IPS DF 4.7 (cell line): ENCODE measurements around the gene TMEM108.

Experiments used
- DNase-seq: peaks from one replicate; pipeline ENCODE4 v3.0.0-alpha.2; 2013; ENCODE audit warnings: low spot score; ENCODE audit errors: extremely low read depth

Gene TMEM108

DNA sequence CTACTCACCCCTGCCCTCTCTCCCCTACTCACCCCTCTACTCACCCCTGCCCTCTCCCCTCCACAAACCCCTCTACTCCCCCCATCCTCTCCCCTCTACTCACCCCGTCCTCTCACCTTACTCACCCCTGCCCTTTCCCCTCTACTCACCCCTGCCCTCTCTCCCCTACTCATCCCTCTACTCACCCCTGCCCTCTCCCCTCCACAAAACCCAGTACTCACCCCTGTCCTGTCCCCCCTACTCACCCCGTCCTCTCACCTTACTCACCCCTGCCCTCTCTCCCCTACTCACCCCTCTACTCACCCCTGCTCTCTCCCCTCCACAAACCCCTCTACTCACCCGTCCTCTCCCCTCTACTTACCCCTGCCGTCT, 375.8 kb downstream of the TMEM108 start:
- DNase-seq = no peak

DNA sequence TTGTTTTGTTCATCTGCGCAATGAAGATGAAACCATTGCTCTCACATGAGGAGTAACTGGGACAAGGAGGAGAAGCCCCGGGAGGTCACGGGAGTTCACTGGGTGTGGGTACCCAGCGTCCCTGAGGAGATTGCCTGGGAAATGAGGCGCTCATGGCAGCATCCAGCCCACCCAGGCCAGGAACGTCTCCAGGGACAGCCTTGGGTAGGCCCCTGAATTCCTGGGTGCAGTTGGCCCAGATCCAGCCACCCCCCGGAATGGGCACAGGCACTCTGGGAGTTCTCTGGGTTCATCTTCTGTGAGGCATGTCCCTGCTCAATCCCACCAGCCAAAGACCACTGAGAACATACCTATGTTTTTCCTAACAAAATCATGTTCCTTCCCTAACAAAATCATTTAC, 380.2 kb downstream of the TMEM108 start:
- no peak for DNase-seq

DNA sequence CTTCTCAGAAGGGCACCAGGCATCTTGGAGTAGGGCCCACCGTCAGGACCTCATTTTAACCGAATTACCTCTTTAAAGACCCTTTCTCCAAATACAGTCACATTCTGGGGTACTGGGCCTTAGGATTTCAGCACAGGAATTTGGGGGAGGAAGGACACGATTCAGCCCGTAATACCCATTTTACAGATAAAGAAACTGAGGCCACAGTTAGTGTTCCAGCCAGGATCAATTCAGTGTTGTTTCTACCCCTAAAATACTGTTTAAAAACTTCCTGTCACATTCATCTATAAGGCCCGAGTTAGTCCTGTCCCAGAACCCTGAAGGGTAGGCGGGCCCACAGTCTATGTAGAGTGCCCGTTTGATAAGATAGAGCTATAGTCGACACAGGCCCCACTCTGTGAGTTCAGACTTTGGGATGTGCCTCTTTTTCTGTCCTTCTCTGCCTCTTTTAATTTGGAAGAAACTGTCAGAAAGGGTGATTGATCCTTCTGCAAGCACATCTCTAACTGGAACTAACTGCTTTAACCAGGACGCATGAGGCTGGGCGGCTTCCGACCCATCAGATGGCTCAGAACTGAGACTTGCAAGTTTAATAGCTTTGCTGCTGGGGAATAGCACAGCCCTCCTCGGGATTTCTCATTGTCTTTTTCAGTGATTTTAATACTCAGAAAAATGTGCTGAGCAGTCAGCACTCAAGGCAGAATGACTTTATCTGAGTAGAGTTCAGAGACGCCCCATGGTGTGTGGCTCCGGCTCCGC, 381.1 kb downstream of the TMEM108 start:
- DNase-seq = no peak

DNA sequence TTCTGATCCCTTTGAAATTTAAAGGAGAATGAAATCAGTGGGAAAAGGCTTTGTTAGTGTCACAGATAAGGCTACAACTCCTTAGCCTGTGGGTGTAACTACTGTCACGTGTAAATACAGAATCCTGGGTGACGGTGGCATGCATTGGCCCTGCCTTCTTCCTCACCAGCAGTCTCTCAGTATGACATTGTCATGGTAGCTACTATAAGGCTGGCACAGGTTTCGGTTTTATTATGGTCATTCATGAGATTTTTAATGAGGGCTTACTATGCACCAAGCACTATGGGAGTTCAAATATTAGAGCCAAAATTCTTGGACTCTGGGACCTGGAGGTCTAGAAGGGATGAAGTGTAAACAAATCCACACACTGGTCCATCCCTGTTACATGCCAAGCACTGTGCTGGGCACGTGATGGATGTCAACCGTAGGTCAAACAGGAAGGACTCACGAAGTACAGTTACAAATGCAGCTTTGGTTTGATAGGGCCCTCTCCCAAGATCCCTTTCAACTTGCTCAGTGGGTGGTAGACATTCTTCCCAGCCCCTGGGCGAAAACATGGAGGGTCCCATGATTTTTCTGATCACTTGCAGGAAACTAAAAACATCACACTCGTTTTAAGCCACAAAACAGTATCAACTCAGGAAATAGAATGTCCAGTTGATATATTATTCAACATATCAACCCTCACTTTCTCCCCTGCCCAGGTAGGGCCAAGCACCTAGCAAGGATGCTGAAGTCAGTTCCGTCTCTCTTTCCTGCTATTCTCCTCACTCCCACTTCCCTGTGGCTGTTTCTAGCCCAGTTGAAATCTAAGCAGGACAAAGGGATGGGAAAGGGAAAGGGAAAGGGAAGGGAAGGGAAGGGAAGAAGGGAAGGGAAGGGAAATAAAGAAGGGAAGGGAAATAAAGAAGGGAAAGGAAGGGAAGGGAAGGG, 387.0 kb downstream of the TMEM108 start:
- DNase-seq = no peak

DNA sequence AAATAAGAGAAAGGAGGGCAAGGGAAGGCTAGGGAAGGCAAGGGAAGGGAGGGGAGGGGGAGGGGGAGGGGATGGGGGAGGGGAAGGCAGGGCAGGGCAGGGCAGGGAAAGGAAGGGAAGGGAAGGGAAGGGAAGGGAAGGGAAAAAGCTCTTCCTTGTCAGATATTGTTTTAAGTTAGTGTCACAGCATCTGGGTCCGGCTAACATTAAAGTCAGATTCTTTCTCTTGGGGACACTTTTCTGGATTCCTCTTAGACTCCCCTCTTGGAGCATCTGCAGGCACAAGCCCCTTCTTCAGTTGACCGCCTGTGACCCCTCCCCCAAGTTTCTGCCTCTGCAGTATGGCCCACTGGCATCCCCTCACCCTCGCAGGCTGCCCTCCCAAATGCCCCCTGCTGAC, 387.7 kb downstream of the TMEM108 start:
- DNase-seq = no peak

DNA sequence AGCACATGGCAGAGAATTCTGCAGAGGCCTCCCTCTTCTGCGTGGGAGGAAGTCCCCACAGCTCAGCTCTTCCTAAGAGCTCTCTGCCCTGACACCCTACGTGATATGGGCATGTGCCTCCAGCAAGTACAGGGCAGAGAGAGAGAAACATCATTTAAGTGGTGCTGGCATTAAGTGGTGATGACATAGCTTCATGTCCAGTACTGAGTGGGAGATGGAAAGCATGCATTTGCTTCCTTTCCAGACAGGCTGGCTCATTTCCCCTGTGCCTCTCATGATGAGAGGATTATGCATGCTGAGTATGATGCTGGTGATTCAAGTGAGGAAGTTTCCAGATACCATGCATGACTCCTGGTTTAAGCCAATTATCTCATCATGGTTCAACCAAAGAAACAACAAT, 388.5 kb downstream of the TMEM108 start:
- no peak for DNase-seq

DNA sequence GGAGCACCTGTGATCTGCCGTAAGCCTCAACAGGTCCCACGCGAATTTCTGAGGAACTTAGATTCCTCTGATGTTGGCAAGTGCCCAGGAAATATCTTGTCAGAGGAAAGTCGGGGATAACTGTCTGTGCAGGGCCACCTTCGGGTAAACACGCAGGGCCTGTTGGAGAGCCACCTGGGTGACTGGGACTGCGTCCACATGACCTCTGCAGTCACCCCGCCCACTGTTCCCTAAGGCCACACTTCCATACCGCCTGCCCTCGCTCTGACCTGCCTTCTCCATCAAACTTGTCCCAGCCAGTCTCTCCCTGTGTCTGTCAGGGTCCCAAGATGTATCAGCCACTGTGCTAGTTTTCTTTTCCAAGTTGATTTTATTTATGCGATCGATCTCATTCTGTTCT, 390.4 kb downstream of the TMEM108 start:
- DNase-seq = no peak

DNA sequence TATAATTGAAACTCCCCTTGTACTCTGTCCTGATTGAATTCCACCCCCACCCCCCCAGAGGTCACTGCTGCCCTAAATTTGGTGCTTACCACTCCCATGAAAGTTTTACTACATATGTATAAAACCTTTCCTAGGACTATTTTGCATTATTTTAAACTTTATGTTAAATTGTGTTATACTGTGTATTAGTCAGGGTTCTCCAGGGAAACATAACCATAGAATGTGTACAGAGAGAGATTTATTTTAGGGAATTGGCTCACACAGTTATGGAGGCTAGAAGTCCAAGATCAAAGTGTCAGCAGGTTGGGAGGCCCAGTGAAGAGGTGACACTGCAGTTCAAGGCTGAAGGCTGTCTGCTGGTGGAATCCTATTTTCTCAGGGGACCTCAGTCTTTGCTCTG, 390.9 kb downstream of the TMEM108 start:
- DNase-seq = no peak

DNA sequence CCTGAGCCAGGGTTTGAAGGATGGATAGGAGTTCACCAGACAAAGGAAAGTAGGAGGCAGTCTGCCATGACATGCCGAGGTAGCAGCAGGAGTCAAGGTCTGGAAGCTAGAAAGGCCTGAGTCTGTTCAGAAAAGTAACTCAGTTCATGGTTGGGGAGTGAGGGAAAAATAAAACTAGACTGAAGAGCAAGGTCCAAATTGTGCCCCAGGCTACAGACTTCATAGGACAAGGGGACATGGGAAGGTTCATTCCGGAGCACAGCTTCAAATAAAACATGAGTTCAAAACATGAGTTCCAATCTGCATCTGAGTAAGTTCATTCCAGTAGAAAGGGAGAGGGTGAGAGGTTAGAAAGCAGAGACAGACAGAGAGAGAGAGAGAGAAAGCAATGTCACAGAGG, 401.4 kb downstream of the TMEM108 start:
- no peak for DNase-seq

DNA sequence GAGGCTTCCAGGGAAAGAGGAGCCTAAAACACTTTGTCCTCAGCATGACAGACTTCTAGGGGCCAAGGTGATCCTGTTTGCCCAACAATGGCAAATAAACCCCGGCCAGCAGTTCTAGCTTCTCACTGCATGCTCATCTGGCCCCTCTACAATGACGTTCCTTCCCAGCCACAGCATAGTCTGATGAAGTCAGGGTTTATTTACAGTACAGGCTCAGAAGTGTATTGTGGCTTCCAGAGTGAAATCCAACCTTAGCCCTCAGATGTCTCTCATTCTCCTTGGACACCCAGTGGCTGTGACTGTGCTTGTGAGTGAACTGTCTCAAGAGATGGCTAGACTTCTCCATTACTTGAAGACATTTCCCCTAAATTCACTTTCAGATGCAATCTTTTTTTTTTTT, 402.5 kb downstream of the TMEM108 start:
- no peak for DNase-seq

DNA sequence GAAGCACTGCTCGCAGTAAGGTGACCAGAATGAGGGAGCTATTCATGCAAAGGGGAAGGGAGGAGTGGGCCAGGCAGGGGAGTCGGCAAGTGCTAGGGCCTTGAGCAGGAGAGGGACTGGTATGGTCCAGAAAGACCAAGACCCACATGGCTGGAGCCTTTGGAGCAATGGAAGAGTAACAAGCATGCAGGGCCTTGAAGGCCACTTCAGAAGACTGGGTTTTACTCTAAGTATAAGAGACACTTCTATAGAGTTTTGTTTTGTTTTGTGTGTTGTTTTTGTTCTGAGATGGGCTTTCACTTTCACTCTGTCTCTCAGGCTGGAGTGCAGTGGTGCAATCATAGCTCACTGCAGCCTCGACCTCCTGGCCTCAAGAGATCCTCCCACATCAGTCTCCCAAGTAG, 403.7 kb downstream of the TMEM108 start:
- DNase-seq = no peak

DNA sequence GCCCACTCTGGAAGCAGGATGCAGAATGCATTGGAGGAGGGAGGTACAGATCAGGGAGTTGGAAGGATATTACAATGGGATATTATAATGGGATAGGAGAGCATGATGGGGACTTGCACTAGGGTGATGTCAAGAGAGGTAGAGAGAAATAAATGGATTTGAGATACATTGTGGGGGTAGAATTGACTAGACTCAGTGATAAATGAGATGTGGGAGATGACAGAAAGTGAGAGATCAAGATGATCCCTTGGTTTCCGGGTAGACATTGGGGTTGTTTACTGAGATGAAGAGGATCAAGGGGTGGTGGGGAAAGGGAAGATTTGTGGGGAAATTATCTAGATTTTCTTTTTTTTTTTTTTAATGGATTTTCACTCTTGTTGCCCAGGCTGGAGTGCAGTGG, 404.3 kb downstream of the TMEM108 start:
- DNase-seq = no peak

DNA sequence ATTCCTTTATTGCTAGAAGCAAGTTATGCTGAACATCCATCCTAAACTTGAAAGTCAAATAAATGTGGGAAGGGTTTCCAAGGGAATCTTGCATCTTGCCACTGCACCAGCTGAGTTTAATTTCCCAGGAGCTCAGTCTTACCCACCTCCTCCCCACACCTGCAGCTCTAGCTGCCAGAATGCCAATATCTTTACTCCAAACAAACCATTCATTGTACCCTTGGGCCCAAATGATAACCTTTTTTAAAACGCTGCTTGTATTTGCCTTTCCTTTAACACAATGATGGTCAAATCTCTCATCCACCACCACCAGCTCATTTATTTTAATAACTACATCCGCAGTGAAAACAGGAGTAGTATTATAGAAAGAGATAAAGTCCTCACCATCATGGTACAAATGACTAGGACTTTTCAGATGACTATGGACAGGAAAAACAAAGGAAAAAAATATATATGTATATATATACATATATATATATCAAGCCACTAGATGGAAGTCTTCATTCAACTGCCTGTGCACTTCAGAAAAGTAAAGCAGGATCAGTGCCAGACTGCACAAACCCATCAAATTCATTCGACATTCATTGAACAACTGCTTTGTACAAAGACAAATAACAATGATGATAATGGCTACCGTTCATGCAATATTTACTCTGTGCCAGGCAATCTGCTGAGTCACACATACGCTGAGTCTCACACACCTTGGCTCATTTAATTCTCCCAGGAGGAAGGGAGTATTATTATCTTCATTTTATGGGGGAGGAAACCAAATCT, 405.6 kb downstream of the TMEM108 start:
- DNase-seq = no peak

DNA sequence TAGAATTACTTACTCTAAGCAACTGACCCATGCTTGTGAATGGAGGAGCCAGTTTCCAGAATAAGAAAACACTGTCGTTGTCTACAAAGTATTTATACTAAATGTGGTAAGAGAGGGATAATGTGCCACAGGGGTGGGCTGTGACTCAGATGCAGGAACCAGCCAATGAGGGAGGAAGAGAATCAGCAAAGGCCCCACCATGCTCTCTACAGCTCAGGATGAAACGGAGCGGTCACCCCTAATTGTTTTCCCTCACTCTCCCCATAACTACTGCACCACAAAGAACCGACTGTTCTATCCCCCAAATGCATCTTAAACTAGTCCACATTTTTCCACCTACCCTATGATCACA, 406.2 kb downstream of the TMEM108 start:
- no peak for DNase-seq

DNA sequence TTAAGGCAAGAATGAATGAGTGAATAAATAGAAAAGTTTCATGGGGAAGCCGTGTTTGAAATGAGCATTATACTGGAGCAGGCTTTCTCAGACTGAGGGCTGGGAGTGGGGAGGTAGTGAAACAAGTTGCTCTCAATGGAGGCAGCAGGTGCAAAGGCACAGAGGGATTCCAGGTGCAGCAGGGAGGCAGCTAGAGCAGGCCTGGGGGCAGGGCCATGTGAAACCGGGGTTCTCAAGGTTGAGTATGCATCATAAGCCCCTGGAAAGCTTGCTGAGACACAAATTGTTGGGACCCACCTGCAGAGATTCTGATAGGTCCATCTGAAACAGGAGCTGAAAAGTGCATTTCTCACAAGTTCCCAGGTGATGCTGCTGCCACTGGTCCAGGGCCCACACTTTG, 406.9 kb downstream of the TMEM108 start:
- DNase-seq = no peak
